ENCODE data around the gene LGALS4. TPM values are rescaled to one million over a fixed set of nuclear protein-coding genes. Genes with fewer than 3 reads are reported as not detected.
"Not testable (repeated sequence)": the region's sequence is repeated elsewhere in the genome, so short reads cannot be mapped to it uniquely, and the experiment has no call there.

The LGALS4 gene
- total RNA-seq, 2 experiments from 2014 or later, result 1.0 to 1.1 TPM

DNA sequence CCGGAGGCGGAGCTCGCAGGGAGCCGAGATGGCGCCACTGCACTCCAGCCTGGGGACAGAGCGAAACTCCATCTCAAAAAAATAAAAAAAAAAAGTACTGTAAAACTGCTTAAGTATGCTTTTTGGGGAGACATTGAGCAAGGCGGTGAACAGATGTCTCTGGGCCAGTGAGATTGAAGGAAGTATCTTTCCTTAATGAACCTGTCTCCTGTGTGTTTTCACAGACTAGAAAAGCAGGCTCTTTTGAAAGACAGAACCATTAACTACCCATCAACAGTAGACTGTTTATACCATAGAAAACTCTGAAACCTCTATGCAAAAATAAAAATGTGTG is 20.3 kb upstream of the LGALS4 start:
- H3K9me3 ChIP-seq (ENCODE audit: low read length), result no peaks in the 10 kb centered on the region
- no peaks in the 10 kb centered on the region for H3K9me2 ChIP-seq (ENCODE audit: insufficient read depth, low read length)
- intact Hi-C loops (cut with micrococcal nuclease; ENCODE audit: unreplicated experiment), result no loop called here
- no peak for DNase-seq (ENCODE audit: low spot score)
- no peaks in the 10 kb centered on the region for H4K20me1 ChIP-seq (ENCODE audit: insufficient read depth, low read length)
- H3K4me2 ChIP-seq (ENCODE audit: low read length), result no peak overlapping the region
- peaks cover 17% of the 10 kb centered on the region for H3K4me1 ChIP-seq (ENCODE audit: insufficient read depth, low read length, poor library complexity, severe bottlenecking)
- ChIA-PET POLR2A (interaction anchor here (0.6 to 1.3 kb wide), 3 partner anchors 11 to 1086 kb away, joined by 4 read pairs; no protein-coding TSS in a partner anchor), CTCF (ENCODE audit: unreplicated experiment) (no interaction called here)
- TF ChIP-seq EZH2phosphoT487 (IDR thresholded peaks at IDR 0.05; ENCODE audit: borderline replicate concordance, low read depth, low read length), result no peak
- no peak overlapping the region for H3K27ac ChIP-seq (ENCODE audit: low read depth, low read length, poor library complexity, severe bottlenecking)
- H3K4me3 ChIP-seq (ENCODE audit: low read depth, low read length, poor library complexity, severe bottlenecking), result no peak overlapping the region
- H2AFZ ChIP-seq (ENCODE audit: low read length), result no peak overlapping the region
- H3K36me3 ChIP-seq (ENCODE audit: insufficient read depth, low read length), result peaks cover 49% of the 10 kb centered on the region
- peaks cover 7% of the 10 kb centered on the region; the same call in 1 of the 2 replicates for H3K79me2 ChIP-seq (ENCODE audit: insufficient read depth, low read depth, low read length)
- BruUV-seq (replicated peaks), result no TSS peak

DNA sequence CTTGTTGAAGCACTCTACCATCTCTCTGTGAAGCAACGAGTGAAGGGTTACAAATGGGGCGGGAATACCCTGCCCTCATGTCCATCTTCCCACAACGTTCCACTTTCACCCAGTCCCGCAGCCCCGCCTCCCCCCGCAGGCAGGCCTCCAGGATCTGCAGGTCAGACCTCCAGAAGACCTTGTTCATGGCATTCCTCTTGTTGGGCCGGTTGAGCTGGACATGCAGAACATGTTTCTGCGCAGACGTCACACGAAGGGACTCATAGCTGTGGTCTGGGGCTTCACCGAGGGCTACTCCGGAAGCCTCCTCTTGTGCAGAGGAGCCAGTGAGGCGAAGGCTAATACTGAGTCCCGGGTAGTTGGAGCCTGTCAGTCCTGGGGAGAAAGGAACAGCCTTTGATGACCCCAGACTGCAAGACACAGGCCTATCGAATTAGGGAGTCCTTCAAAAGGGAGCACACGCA is 18.4 kb upstream of the LGALS4 start:
- intact Hi-C loops (cut with micrococcal nuclease; ENCODE audit: unreplicated experiment), result no loop called here
- Histone ChIP-seq H3K27ac (ENCODE audit: low read depth, low read length, poor library complexity, severe bottlenecking) (peak overlapping the region; percentile 57), H3K4me1 (ENCODE audit: insufficient read depth, low read length, poor library complexity, severe bottlenecking) (peaks cover 17% of the 10 kb centered on the region), H2AFZ (ENCODE audit: low read length) (peak overlapping the region; percentile 95), H3K4me3 (ENCODE audit: low read depth, low read length, poor library complexity, severe bottlenecking) (peak overlapping the region; percentile 85), H3K36me3 (ENCODE audit: insufficient read depth, low read length) (peaks cover 40% of the 10 kb centered on the region), H3K9me2 (ENCODE audit: insufficient read depth, low read length) (no peaks in the 10 kb centered on the region), H3K4me2 (ENCODE audit: low read length) (peak overlapping the region; percentile 100), H3K9me3 (ENCODE audit: low read length) (no peaks in the 10 kb centered on the region), H4K20me1 (ENCODE audit: insufficient read depth, low read length) (no peaks in the 10 kb centered on the region), H3K79me2 (ENCODE audit: insufficient read depth, low read depth, low read length) (peaks cover 7% of the 10 kb centered on the region; the same call in 1 of the 2 replicates)
- BruUV-seq (replicated peaks), result TSS peak; percentile 56
- ChIA-PET CTCF (ENCODE audit: unreplicated experiment) (no interaction called here), POLR2A (interaction anchor here (0.7 to 1.0 kb wide), 5 partner anchors 17 to 1812 kb away, joined by 3 to 5 read pairs (median 3); no protein-coding TSS in a partner anchor)
- DNase-seq (ENCODE audit: low spot score), result peak; percentile 62
- TF ChIP-seq, protein P1, sequence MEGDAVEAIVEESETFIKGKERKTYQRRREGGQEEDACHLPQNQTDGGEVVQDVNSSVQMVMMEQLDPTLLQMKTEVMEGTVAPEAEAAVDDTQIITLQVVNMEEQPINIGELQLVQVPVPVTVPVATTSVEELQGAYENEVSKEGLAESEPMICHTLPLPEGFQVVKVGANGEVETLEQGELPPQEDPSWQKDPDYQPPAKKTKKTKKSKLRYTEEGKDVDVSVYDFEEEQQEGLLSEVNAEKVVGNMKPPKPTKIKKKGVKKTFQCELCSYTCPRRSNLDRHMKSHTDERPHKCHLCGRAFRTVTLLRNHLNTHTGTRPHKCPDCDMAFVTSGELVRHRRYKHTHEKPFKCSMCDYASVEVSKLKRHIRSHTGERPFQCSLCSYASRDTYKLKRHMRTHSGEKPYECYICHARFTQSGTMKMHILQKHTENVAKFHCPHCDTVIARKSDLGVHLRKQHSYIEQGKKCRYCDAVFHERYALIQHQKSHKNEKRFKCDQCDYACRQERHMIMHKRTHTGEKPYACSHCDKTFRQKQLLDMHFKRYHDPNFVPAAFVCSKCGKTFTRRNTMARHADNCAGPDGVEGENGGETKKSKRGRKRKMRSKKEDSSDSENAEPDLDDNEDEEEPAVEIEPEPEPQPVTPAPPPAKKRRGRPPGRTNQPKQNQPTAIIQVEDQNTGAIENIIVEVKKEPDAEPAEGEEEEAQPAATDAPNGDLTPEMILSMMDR (conservative IDR thresholded peaks at IDR 0.05; ENCODE audit: low read length), result no peak
- TF ChIP-seq EZH2phosphoT487 (IDR thresholded peaks at IDR 0.05; ENCODE audit: borderline replicate concordance, low read depth, low read length), result no peak

DNA sequence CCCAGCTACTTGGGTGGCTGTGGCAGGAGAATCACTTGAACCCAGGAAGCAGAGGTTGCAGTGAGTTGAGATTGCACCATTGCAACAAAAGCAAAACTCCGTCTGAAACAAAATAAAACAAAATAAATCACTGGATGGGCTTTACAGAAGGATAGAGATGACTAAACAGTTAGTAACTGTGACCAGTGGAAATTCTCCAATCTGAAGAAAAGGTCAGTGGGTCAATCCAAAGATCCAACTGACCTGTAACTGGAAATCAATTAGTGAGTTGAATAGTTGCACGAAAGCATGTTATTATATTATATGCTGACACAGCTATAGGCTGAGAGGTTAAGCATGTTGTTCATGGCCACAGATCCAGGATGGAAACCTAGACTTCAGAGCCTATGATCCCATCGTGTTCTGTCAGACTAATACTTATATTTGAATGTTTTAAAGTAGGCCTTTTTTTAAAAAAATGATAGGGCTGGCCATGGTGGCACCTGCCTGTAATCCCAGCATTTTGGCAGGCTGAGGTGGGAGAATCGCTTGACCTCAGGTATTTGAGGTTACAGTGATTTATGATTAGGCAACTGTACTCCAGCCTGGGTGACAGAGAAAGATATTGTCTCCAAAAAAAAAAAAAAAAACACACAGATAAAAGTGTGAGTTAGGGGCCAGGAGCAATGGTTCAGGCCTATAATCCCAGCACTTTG is 17.4 kb upstream of the LGALS4 start:
- peaks cover 30% of the 10 kb centered on the region for H3K36me3 ChIP-seq (ENCODE audit: insufficient read depth, low read length)
- no peaks in the 10 kb centered on the region for H4K20me1 ChIP-seq (ENCODE audit: insufficient read depth, low read length)
- BruUV-seq (replicated peaks), result no TSS peak
- H3K9me2 ChIP-seq (ENCODE audit: insufficient read depth, low read length), result no peaks in the 10 kb centered on the region
- POLR2A ChIA-PET, result interaction anchor here (0.5 to 1.0 kb wide), 4 partner anchors 21 to 834 kb away, joined by 3 to 5 read pairs (median 4); no protein-coding TSS in a partner anchor
- intact Hi-C loops (cut with micrococcal nuclease; ENCODE audit: unreplicated experiment), result no loop called here
- no peaks in the 10 kb centered on the region for H3K9me3 ChIP-seq (ENCODE audit: low read length)
- no peak for DNase-seq (ENCODE audit: low spot score)
- CTCF ChIA-PET (ENCODE audit: unreplicated experiment), result no interaction called here
- H3K4me1 ChIP-seq (ENCODE audit: insufficient read depth, low read length, poor library complexity, severe bottlenecking), result peaks cover 17% of the 10 kb centered on the region
- TF ChIP-seq, protein P1 (conservative IDR thresholded peaks at IDR 0.05; ENCODE audit: low read length), result no peak
- TF ChIP-seq EZH2phosphoT487 (IDR thresholded peaks at IDR 0.05; ENCODE audit: borderline replicate concordance, low read depth, low read length), result no peak
- H3K27ac ChIP-seq (ENCODE audit: low read depth, low read length, poor library complexity, severe bottlenecking), result no peak overlapping the region
- H3K79me2 ChIP-seq (ENCODE audit: insufficient read depth, low read depth, low read length), result peaks cover 7% of the 10 kb centered on the region; the same call in 1 of the 2 replicates
- H3K4me2 ChIP-seq (ENCODE audit: low read length), result peak overlapping the region; percentile 100; the same call in 1 of the 2 replicates
- H2AFZ ChIP-seq (ENCODE audit: low read length), result no peak overlapping the region
- peak overlapping the region; percentile 85 for H3K4me3 ChIP-seq (ENCODE audit: low read depth, low read length, poor library complexity, severe bottlenecking)

DNA sequence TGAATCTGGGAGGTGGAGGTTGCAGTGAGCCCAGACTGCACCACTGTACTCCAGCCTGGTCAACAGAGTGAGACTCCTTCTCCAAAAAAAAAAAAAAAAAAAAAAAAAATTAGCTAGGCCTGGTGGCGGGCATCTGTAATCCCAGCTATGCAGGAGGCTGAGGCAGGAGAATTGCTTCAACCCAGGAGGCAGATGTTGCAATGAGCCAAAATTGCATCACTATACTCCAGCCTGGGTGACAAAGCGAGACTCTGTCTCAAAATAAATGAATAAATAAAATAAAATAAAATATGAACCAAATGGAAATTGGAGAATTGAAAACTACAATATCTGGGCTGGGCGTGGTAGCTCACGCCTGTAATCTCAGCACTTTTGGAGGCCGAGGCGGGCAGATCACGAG is 16.5 kb upstream of the LGALS4 start:
- intact Hi-C loops (cut with micrococcal nuclease; ENCODE audit: unreplicated experiment); BruUV-seq (replicated peaks); H3K4me3 ChIP-seq (ENCODE audit: low read depth, low read length, poor library complexity, severe bottlenecking); DNase-seq (ENCODE audit: low spot score); H2AFZ ChIP-seq (ENCODE audit: low read length); H3K9me2 ChIP-seq (ENCODE audit: insufficient read depth, low read length); H3K27ac ChIP-seq (ENCODE audit: low read depth, low read length, poor library complexity, severe bottlenecking); H4K20me1 ChIP-seq (ENCODE audit: insufficient read depth, low read length); CTCF ChIA-PET (ENCODE audit: unreplicated experiment); H3K79me2 ChIP-seq (ENCODE audit: insufficient read depth, low read depth, low read length); H3K4me2 ChIP-seq (ENCODE audit: low read length); H3K9me3 ChIP-seq (ENCODE audit: low read length): not testable (repeated sequence)
- POLR2A ChIA-PET, result interaction anchor here (0.6 kb wide), 1 partner anchor 101 kb away, joined by 4 read pairs; the partner anchor contains the start of genes MRPS12 and SARS2
- Histone ChIP-seq H3K36me3 (ENCODE audit: insufficient read depth, low read length) (peaks cover 29% of the 10 kb centered on the region), H3K4me1 (ENCODE audit: insufficient read depth, low read length, poor library complexity, severe bottlenecking) (peaks cover 17% of the 10 kb centered on the region)
